Omental fat pad (tissue), 4 donors: Measurements from ENCODE around the gene AFMID. TPM values are rescaled to one million over a fixed set of nuclear protein-coding genes. Genes with fewer than 3 reads are reported as not detected.

Experiments used
- ATAC-seq: fragments of 150-250 bp; one replicate; pipeline ENCODE4 v1.9.1; 2016; ENCODE audit warnings: mild to moderate bottlenecking, moderate library complexity; ENCODE audit not compliant: low FRiP score
- DNase-seq: peaks from one replicate; pipeline ENCODE4 v3.0.0-alpha.2; 2019; ENCODE audit warnings: low spot score
- CTCF ChIP-seq, 3 donors: fragments of 450-650 bp; IDR thresholded peaks; one replicate each; pipeline ENCODE4 v1.5.1; 2016 to 2017; ENCODE audit warnings: antibody characterized with exemption in 3 of 3, mild to moderate bottlenecking in 3 of 3, moderate library complexity in 2 of 3
- total RNA-seq, 4 donors: library from RNA; depleted of rRNA; stranded (reverse); fragments of >200 nt; gene quantifications; one replicate each; pipeline ENCODE4 v1.1.0, GENCODE V29; 2016

Gene AFMID
- total RNA-seq, 4 donors from 2014 or later: 21.7 to 29.0 (median 26.0) TPM

- TF ChIP-seq CTCF (IDR thresholded peaks at IDR 0.05): no peak
- ATAC-seq: no peak
- no peak for DNase-seq
These were observed 39.7 kb downstream of the AFMID start for GRCh38 chr17:78226759-78227454.

DNA sequence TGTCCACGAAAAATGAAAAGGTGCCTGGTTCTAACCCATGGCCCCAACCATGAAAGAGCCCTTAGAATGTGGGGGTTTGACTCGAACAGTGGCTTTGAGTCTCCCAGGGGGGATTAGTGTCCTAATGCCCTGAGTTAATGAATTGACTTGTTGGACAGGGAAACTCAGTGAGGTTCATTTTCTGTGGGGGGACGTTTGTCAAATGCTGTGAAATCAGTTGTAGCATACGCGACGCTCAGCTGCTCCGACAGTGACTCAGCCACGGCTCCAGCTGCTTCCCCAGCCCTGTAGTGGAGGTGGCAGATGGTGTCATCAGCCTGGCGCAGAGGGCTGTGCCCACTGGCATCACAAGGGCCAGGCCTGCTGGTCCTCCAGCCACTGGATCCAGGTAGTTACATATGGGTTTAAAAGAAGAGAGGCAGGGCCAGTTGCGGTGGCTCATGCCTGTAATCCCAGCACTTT is 40.3 kb downstream of the AFMID start:
- DNase-seq: no peak
- peak; percentile 46 for ATAC-seq
- TF ChIP-seq CTCF (IDR thresholded peaks at IDR 0.05): no peak

GRCh38 chr17:78228176-78228575 is 41.0 kb downstream of the AFMID start:
- DNase-seq: no peak
- no peak for TF ChIP-seq CTCF (IDR thresholded peaks at IDR 0.05)
- ATAC-seq: no peak

GRCh38 chr17:78230252-78230962 is 43.2 kb downstream of the AFMID start:
- no peak for DNase-seq
- no peak for TF ChIP-seq CTCF (IDR thresholded peaks at IDR 0.05)
- ATAC-seq: no peak

GRCh38 chr17:78230996-78231935 is 44.1 kb downstream of the AFMID start, which contains the start of gene TMEM235:
Gene TMEM235, plus strand, starts transcription at chr17:78231631. Its CDS starts 393 bp downstream, at chr17:78232024.
- no peak for DNase-seq
- TF ChIP-seq CTCF (IDR thresholded peaks at IDR 0.05): no peak
- no peak for ATAC-seq

DNA sequence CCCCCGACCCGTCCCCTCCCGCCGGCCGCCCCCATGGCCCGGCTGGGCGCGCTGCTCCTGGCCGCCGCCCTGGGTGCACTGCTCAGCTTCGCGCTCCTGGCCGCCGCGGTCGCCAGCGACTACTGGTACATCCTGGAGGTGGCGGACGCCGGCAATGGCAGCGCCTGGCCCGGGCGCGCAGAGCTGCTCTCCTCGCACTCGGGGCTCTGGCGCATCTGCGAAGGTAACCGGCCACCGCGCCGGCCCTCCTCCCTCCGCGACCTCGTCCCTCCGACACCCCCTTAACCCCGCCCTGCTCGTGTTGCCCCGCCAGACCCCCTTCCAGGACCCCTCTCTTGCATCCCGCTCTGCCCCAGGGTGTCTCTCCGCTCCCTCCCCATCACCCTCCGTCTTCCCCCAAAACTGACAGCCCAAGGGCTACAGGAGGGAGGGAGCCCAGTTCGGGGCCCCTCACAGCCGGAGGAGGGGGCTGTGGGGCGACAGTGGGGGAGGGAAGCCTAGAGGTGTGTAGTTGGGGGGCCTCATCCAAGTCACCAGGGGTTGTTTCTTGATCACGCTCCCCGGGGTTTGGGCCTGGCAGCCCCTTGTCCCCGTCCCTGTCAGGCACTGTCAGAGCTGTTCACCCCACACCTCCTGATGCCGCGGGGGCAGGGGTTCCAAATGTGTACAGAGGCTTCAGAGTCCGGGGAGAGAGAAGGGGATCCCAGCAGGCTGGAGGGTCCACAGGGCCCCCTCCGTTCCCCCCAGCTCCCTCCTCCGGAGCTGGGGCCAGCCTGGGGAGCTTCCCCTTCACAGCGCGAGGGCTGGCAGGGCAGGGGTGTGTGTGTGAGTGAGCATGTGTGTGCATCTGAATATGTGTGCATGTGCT is 45.1 kb downstream of the AFMID start:
- ATAC-seq (no peak), DNase-seq (no peak)
- no peak for TF ChIP-seq CTCF (IDR thresholded peaks at IDR 0.05)
